ENCODE results near the gene CNIH1.

GRCh38 chr14:54490445-54491175 is 49.4 kb upstream of the CNIH1 start:
- TF ChIP-seq CTCF (IDR thresholded peaks at IDR 0.05): no peak
- TF ChIP-seq POLR2A (IDR thresholded peaks at IDR 0.05): no peak

Data from transverse colon (tissue), 3 donors.